K562 (cell line): Measurements from ENCODE around the gene BICC1. TPM values are rescaled to one million over a fixed set of nuclear protein-coding genes. Genes with fewer than 3 reads are reported as not detected.

ENCODE experiments used
- ATAC-seq: fragments of 200-7000 bp; cut with Tn5 transposase; 3 replicates; pipeline ENCODE4 v1.9.1; 2020; ENCODE audit warnings: moderate library complexity
- BruUV-seq: library from RNA; stranded (reverse); fragments of 400-500 nt; replicated peaks from 2 replicates; lab custom pipeline; 2021; lab: Mats Ljungman, UMichigan
- CTCF ChIA-PET: fragments of 300-600 bp; formaldehyde crosslinking; extraction: SDS; loops from one replicate; lab custom pipeline; 2021; ENCODE audit warnings: low intra/inter-chr PET ratio; lab: Yijun Ruan, JAX
- POLR2A ChIA-PET: fragments of 300-600, 350-650 bp; sonication (Branson Sonifier 250); formaldehyde crosslinking; extraction: SDS; loops from one replicate; lab custom pipeline; 2021; ENCODE audit warnings: antibody characterized with exemption, inconsistent platforms; lab: Yijun Ruan, JAX
- DNase-seq, 4 experiments: peaks; one replicate each; pipeline versions ENCODE4 v3.0.0 to v3.0.0-alpha.2; 2011 to 2018; ENCODE audit warnings: low spot score in 3 of 4, mixed read lengths in 3 of 4; ENCODE audit errors: extremely low read depth in 1 of 4
- FAIRE-seq: peaks from 2 replicates; lab custom pipeline; 2011; peaks lifted over from hg19 to GRCh38; lab: Jason Lieb, UNC
- H2AFZ ChIP-seq: 2 replicates; pipeline ENCODE4 v1.6.0; 2011; ENCODE audit warnings: low read depth, low read length, control low read depth, inconsistent platforms
- H3K27ac ChIP-seq: fragments of 200-600 bp; 3 replicates; pipeline ENCODE4 v1.8.0; 2011; ENCODE audit warnings: low read depth, mild to moderate bottlenecking, control low read depth, inconsistent platforms, low read length, moderate library complexity, mixed read lengths; ENCODE audit errors: extremely low read depth
- H3K27me3 ChIP-seq, 2 experiments: fragments of 300-600 bp in 1 of 2; 2 replicates in 1 of 2; 3 replicates in 1 of 2; pipeline versions ENCODE4 v1.6.0 to v1.8.0; 2011; ENCODE audit warnings: inconsistent platforms in 2 of 2, low read length in 2 of 2, mild to moderate bottlenecking in 1 of 2, mixed read lengths in 1 of 2, moderate library complexity in 1 of 2; ENCODE audit not compliant: control insufficient read depth in 2 of 2, insufficient read depth in 2 of 2
- H3K36me3 ChIP-seq: fragments of 300-600 bp; 3 replicates; pipeline ENCODE4 v1.8.0; 2011; ENCODE audit warnings: mild to moderate bottlenecking, low read length, inconsistent platforms; ENCODE audit not compliant: control insufficient read depth, insufficient read depth
- H3K4me1 ChIP-seq, 2 experiments: fragments of 200-600 bp in 1 of 2; replicated peaks in 1 of 2; 2 replicates in 1 of 2; 3 replicates in 1 of 2; pipeline versions ENCODE4 v1.5.1 to v1.8.0; 2011; ENCODE audit warnings: inconsistent platforms in 2 of 2, low read length in 2 of 2, mild to moderate bottlenecking in 1 of 2, mixed read lengths in 1 of 2, moderate library complexity in 1 of 2; ENCODE audit not compliant: control insufficient read depth in 2 of 2, insufficient read depth in 2 of 2
- H3K4me2 ChIP-seq: 2 replicates; pipeline ENCODE4 v1.6.1; 2011; ENCODE audit warnings: low read length, control low read depth, inconsistent platforms, mixed read lengths; ENCODE audit not compliant: insufficient read depth
- H3K4me3 ChIP-seq: fragments of 200-600 bp; sonication (generic), shearing (Covaris generic); 2 replicates; pipeline ENCODE4 v1.5.1; 2016; ENCODE audit warnings: control low read depth, inconsistent platforms
- H3K79me2 ChIP-seq: fragments of 200-600 bp; 3 replicates; pipeline ENCODE4 v1.8.0; 2011; ENCODE audit warnings: low read length, inconsistent platforms; ENCODE audit not compliant: control insufficient read depth, insufficient read depth
- H3K9ac ChIP-seq, 2 experiments: 2 replicates each; pipeline versions ENCODE4 v1.6.0 to v1.6.1; 2011; ENCODE audit warnings: low read depth in 2 of 2, low read length in 2 of 2, control low read depth in 1 of 2, inconsistent platforms in 1 of 2, mild to moderate bottlenecking in 1 of 2, mixed read lengths in 1 of 2; ENCODE audit not compliant: insufficient read depth in 1 of 2
- H3K9me1 ChIP-seq: one replicate; pipeline ENCODE4 v1.6.0; 2011; ENCODE audit warnings: inconsistent platforms, mild to moderate bottlenecking, low read length, moderate library complexity; ENCODE audit not compliant: control insufficient read depth, insufficient read depth
- H3K9me3 ChIP-seq: replicated peaks from 2 replicates; pipeline ENCODE4 v1.5.1; 2011; ENCODE audit warnings: low read depth, low read length, inconsistent platforms; ENCODE audit not compliant: control insufficient read depth, insufficient read depth
- H4K20me1 ChIP-seq: replicated peaks from 2 replicates; pipeline ENCODE4 v1.6.1; 2011; ENCODE audit warnings: low read length, inconsistent platforms, mixed read lengths; ENCODE audit not compliant: control insufficient read depth, insufficient read depth
- BRF2 ChIP-seq: IDR thresholded peaks from 3 replicates; pipeline ENCODE4 v1.6.1; 2011; ENCODE audit warnings: borderline replicate concordance, mild to moderate bottlenecking; ENCODE audit not compliant: insufficient read length, insufficient read depth
- DACH1 ChIP-seq: fragments of 450-650 bp; IDR thresholded peaks from 2 replicates; pipeline ENCODE4 v1.6.1; 2018; ENCODE audit not compliant: partially characterized antibody
- E2F4 ChIP-seq: sonication (generic); formaldehyde crosslinking; IDR thresholded peaks from 2 replicates; pipeline ENCODE4 v1.8.0; 2022; ENCODE audit warnings: mild to moderate bottlenecking, low read depth, missing genetic modification reagents
- FOXJ2 ChIP-seq: fragments of 200-800 bp; sonication (Bioruptor generic); IDR thresholded peaks from 2 replicates; pipeline ENCODE4 v1.6.1; 2016; ENCODE audit warnings: missing genetic modification characterization, missing compliant biosample characterization
- KLF6 ChIP-seq: fragments of 250-450 bp; sonication (Bioruptor Pico); IDR thresholded peaks from 2 replicates; pipeline ENCODE4 v1.4.0; 2020; ENCODE audit warnings: mild to moderate bottlenecking, moderate library complexity, borderline replicate concordance
- NCOA4 ChIP-seq: fragments of 450-650 bp; IDR thresholded peaks from 2 replicates; pipeline ENCODE4 v1.6.1; 2018; ENCODE audit warnings: mild to moderate bottlenecking; ENCODE audit not compliant: partially characterized antibody
- TCFL5 ChIP-seq: fragments of 250-450 bp; sonication (Bioruptor Pico); conservative IDR thresholded peaks from 2 replicates; pipeline ENCODE4 v1.6.1; 2021; ENCODE audit warnings: mild to moderate bottlenecking, moderate library complexity, matching md5 sums
- TOE1 ChIP-seq, 2 experiments: fragments of 450-650 bp in 1 of 2; sonication (generic) in 1 of 2; formaldehyde crosslinking in 1 of 2; IDR thresholded peaks; 2 replicates each; pipeline versions ENCODE4 v1.7.1 to v1.8.0; 2016 to 2022; ENCODE audit warnings: borderline replicate concordance in 2 of 2, mild to moderate bottlenecking in 2 of 2, antibody characterized with exemption in 1 of 2, inconsistent platforms in 1 of 2, low read depth in 1 of 2, missing genetic modification reagents in 1 of 2, moderate library complexity in 1 of 2
- ZNF277 ChIP-seq: fragments of 250-450 bp; sonication (Bioruptor Pico); IDR thresholded peaks from 2 replicates; pipeline ENCODE4 v1.8.0; 2022; ENCODE audit warnings: inconsistent platforms, mild to moderate bottlenecking, moderate library complexity, borderline replicate concordance
- ZNF398 ChIP-seq: fragments of 250-450 bp; sonication (Bioruptor Pico); IDR thresholded peaks from 2 replicates; pipeline ENCODE4 v1.8.0; 2021; ENCODE audit warnings: moderate library complexity, mild to moderate bottlenecking, inconsistent platforms
- ZNF75A ChIP-seq: fragments of 450-650 bp; formaldehyde crosslinking; IDR thresholded peaks from 2 replicates; pipeline ENCODE4 v1.4.0; 2020; ENCODE audit warnings: mild to moderate bottlenecking
- ZNF79 ChIP-seq: fragments of 250-450 bp; sonication (Bioruptor Pico); IDR thresholded peaks from 2 replicates; pipeline ENCODE4 v1.4.0; 2020; ENCODE audit warnings: low read depth, mild to moderate bottlenecking, moderate library complexity
- WGBS: fragments of 100-300 bp; shearing (Covaris generic); methylation state at CpG from one replicate; pipeline ENCODE4 v1.1.6; 2016; ENCODE audit warnings: low coverage, mixed read lengths; ENCODE audit not compliant: insufficient coverage; ENCODE audit errors: missing lambda C conversion rate; 5-methylcytosine and 5-hydroxymethylcytosine counted together
- in situ Hi-C: fragments of 300-500 bp; cut with MboI; formaldehyde crosslinking; loops from 4 replicates; pipeline ENCODE4 v1.15.0; 2018; ENCODE audit warnings: inconsistent platforms, mixed read lengths
- intact Hi-C: fragments of 100-400 bp; cut with micrococcal nuclease; formaldehyde crosslinking; loops from 2 replicates; pipeline ENCODE4 v1.14.2; 2022
- polyA plus RNA-seq, 8 experiments: library from polyadenylated mRNA; depleted of rRNA in 4 of 8; stranded (reverse) in 5 of 8; unstranded in 3 of 8; fragments of >200 nt; fragmentation: Nextera tagmentation in 2 of 8; fragmentation: Illumina TruSeq in 1 of 8; extraction: Ambion mirVana in 2 of 8; extraction: Trizol in 1 of 8; gene quantifications; 2 replicates each; pipeline versions ENCODE4 v1.2.1 to v1.2.3, GENCODE V29; 2011 to 2014; ENCODE audit warnings: inconsistent platforms in 1 of 8, missing spikeins in 1 of 8
- total RNA-seq, 7 experiments: library from RNA; depleted of rRNA in 6 of 7; stranded (reverse); fragments of >200 nt in 6 of 7; fragmentation: Illumina TruSeq in 2 of 7; extraction: Trizol in 2 of 7; gene quantifications; 2 replicates each; pipeline versions ENCODE4 v1.2.1 to v1.2.3, GENCODE V29; 2011 to 2021; ENCODE audit warnings: low replicate concordance in 1 of 7

Gene BICC1
- total and polyA plus RNA-seq, 9 of the 15 experiments (the other 6 are each of a cell fraction or from before 2014, with no cell fraction given) = not detected

- H3K9me1 ChIP-seq = no peaks in the 10 kb centered on the region
- POLR2A ChIA-PET = no interaction called here
- no peaks in the 10 kb centered on the region for H4K20me1 ChIP-seq
- H3K36me3 ChIP-seq = no peaks in the 10 kb centered on the region
- no peaks in the 10 kb centered on the region for H3K79me2 ChIP-seq
- no peak overlapping the region for H3K4me3 ChIP-seq
- FAIRE-seq = no peak
- H2AFZ ChIP-seq = no peak overlapping the region
- H3K9me3 ChIP-seq = no peaks in the 10 kb centered on the region
- CTCF ChIA-PET = no interaction called here
- no peaks in the 10 kb centered on the region for H3K4me1 ChIP-seq
- 0% methylated on average over 1 of the region's 1 CpG for WGBS
- no peaks in the 10 kb centered on the region for H3K27me3 ChIP-seq
- in situ Hi-C loops = no loop called here
- TF ChIP-seq TCFL5 (CRISPR knock-in tag) = no peak
- TF ChIP-seq TOE1 (IDR thresholded peaks at IDR 0.05; ENCODE audit: borderline replicate concordance) = no peak
- TF ChIP-seq TOE1 (CRISPR knock-in tag; IDR thresholded peaks at IDR 0.05; ENCODE audit: borderline replicate concordance, low read depth) = no peak
- TF ChIP-seq ZNF277 = no peak
- TF ChIP-seq BRF2 = no peak
- TF ChIP-seq FOXJ2 = no peak
- no peak for TF ChIP-seq ZNF79
- no peak for TF ChIP-seq NCOA4
- TF ChIP-seq KLF6 (CRISPR knock-in tag) = no peak
- no peak for TF ChIP-seq ZNF398 (CRISPR knock-in tag)
- TF ChIP-seq DACH1 = no peak
- no peak for TF ChIP-seq ZNF75A (CRISPR knock-in tag)
- no peak for TF ChIP-seq E2F4 (CRISPR knock-in tag)
- TF ChIP-seq, all 486 proteins: peak for 0
- BruUV-seq = no TSS peak
- no peak overlapping the region for H3K27ac ChIP-seq
- intact Hi-C loops = no loop called here
- H3K4me2 ChIP-seq = no peak overlapping the region
- DNase-seq (no peak), ATAC-seq (no peak)
- H3K9ac ChIP-seq = no peak overlapping the region
These were observed 148.7 kb downstream of the BICC1 start for GRCh38 chr10:58661336-58661735.
